IPS-15b (cell line): ENCODE data around the gene ZNF425.
"Not testable (repeated sequence)": the region's sequence is repeated elsewhere in the genome, so short reads cannot be mapped to it uniquely, and the experiment has no call there.

Experiments
- H3K27me3 ChIP-seq: one replicate; pipeline ENCODE4 v1.6.1; 2013; ENCODE audit warnings: low read length; ENCODE audit not compliant: control insufficient read depth, insufficient read depth
- H3K36me3 ChIP-seq: one replicate; pipeline ENCODE4 v1.6.1; 2013; ENCODE audit warnings: low read length; ENCODE audit not compliant: control insufficient read depth, insufficient read depth
- H3K4me1 ChIP-seq: one replicate; pipeline ENCODE4 v1.6.1; 2013; ENCODE audit warnings: mild to moderate bottlenecking, low read length; ENCODE audit not compliant: control insufficient read depth, insufficient read depth
- H3K4me3 ChIP-seq: one replicate; pipeline ENCODE4 v1.5.1; 2013; ENCODE audit warnings: low read depth, low read length
- H3K9ac ChIP-seq: one replicate; pipeline ENCODE4 v1.6.1; 2013; ENCODE audit warnings: low read depth, mild to moderate bottlenecking, low read length
- H3K9me3 ChIP-seq: one replicate; pipeline ENCODE4 v1.6.1; 2013; ENCODE audit warnings: mild to moderate bottlenecking, low read length; ENCODE audit not compliant: control insufficient read depth, insufficient read depth

ZNF425 gene

DNA sequence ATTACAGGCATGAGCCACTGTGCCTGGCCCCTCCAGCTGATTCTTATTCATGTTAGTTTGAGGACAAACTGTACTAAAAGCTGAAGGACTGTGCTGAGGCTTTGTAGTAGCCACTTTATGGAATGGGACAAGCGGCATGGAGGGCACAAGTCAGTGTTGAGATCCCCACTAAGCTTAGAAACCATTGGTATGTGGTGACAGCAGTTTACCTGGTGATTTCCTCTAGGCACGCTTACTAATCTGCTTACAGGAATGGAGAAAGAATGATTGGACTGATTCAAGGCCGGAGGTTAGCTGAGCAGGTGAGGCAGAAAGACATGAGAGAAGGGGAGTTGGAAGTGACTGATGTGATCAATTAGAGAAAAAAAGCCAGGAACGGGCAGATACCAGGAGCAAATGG, 24.9 kb upstream of the ZNF425 start:
- no peaks in the 10 kb centered on the region for H3K9me3 ChIP-seq
- peaks cover 10% of the 10 kb centered on the region for H3K4me1 ChIP-seq
- H3K27me3 ChIP-seq, result no peaks in the 10 kb centered on the region
- H3K4me3 ChIP-seq, result no peak overlapping the region
- H3K9ac ChIP-seq, result no peak overlapping the region
- H3K36me3 ChIP-seq, result peaks cover 23% of the 10 kb centered on the region

DNA sequence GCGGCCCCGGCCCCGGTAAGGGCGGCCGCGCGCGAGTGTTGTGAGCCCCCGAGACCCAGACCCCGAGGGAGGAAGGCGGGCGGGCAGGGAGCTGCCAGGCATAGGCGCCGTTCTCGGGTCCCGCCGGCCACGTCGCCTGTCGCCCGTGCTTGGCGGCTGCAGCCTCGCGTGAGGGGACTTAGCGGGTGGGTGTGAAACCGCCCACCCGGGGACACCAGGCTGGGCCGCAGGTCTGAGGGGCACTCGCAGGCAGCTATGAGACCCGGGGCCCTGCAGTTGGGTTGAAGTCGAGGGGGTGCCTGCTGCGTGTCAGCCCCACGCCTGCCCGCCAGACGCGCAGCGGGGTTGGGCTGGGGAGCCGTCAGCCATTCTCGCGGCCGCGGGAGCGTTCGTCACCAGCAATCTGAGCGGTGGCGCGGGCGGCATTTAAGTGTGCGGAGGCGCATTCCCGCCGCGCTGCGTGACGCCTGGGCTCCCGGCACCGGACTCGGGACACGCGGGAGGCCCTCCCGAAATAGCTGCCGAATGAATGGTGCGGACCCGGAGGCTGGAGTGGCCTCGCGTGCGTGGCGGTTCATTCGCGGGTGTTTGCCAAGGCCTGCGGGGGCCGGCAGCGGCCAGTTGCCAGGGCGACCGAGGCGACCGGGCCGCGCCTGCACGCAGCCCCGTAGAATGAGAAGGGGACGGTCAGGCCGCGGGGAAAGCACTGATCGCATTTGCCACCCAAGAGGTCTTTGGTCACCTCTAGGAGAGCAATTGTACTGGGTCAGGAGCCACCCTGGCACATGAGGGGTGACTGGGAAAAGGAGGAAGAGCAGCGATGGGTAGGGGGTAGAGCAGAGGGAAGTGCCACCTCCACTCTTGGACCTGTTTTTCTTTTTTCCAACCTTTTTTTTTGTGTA, 21.9 kb upstream of the ZNF425 start:
- Histone ChIP-seq H3K9ac (peak overlapping the region; percentile 98), H3K4me1 (peaks cover 23% of the 10 kb centered on the region), H3K36me3 (peaks cover 3% of the 10 kb centered on the region), H3K4me3 (peak overlapping the region; percentile 95), H3K27me3 (no peaks in the 10 kb centered on the region), H3K9me3 (no peaks in the 10 kb centered on the region)

DNA sequence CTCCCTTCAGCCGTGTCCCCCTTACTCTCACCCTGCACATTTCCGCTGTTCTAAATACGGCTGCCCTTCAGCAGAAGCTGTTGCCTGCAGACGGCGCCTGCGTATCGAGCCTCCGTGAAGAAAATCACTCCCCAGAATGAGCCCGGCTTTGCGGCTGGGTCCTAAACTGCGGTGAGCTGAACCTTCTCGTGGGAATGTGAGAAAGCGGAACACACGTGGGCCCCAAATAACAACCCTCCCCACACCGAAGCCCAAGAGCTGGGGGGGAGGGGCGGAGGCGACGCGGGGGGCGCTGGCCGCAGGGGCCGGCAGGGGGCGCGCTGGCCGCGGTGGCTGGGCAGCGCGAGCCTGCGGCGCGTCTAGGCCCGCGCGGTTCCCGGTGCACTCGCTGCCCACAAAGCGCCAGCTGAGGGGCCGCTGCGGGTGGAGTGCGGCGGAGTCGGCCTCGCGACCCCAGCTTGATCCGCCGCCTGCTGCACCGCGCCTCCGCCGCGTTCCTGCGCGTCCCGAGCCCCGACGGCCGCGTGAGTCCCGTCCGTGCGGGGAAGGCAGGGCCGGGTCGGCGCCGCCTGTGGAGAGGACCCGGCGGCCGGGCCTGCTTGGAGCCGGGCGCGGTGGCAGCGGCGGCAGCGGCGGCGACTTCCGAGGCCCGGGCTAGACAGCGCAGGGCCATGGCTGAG, 21.1 kb upstream of the ZNF425 start, which contains the start of gene ZNF398:
Gene ZNF398, plus strand, starts transcription at position 382 of the 680 bp plus-strand sequence. Its CDS starts 290 bp downstream, at position 672.
- Histone ChIP-seq H3K9me3 (no peaks in the 10 kb centered on the region), H3K4me1 (peaks cover 23% of the 10 kb centered on the region), H3K9ac (peak within 1 kb of the TSS; percentile 98), H3K4me3 (peak within 1 kb of the TSS; percentile 95), H3K27me3 (no peaks in the 10 kb centered on the region), H3K36me3 (peaks cover 3% of the 10 kb centered on the region)

DNA sequence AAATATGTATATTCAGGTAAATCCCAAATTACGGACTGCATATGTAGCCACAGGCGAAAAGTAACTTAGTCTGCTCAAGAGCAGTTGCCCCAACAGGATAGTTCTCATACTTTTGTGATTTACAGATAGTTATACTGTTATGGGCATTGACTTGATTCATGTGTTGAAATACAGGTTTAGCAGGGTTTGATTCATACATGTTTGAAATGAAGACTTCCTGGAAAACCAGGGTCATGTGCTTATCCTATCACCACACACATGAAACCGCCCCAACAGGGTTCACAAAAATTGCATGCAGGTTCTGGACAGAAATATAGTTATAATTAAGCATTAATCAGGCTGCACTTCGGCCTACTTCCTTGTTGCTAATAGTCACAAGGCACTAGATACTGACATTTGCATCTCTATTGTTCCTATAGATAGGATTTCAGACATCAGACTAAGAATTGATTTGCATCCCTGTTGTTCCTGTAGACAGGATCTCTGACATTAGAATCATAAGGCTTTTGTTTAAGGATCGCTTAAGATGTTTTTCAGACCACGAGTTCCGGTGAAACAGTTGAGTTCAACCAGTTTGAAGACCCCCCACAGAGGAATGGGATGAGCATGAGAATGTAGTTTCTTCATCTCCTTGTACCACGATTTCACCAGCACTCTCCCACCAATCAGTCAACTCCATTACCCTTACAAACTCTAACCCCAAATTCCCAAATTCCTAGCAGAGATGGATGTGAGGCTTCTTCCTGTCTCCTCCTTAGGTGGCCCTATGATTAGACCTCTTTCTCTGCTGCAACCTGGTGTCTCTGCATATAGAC, 19.1 kb upstream of the ZNF425 start:
- Histone ChIP-seq H3K9me3 (no peaks in the 10 kb centered on the region), H3K4me1 (peaks cover 17% of the 10 kb centered on the region), H3K9ac (peak overlapping the region; percentile 97), H3K4me3 (peak overlapping the region; percentile 95), H3K27me3 (no peaks in the 10 kb centered on the region), H3K36me3 (peaks cover 3% of the 10 kb centered on the region)

GRCh38 chr7:149144436-149144922, 18.4 kb upstream of the ZNF425 start:
- not testable (repeated sequence) for H3K9me3 ChIP-seq, H3K27me3 ChIP-seq, H3K36me3 ChIP-seq
- Histone ChIP-seq H3K4me1 (peaks cover 13% of the 10 kb centered on the region), H3K9ac (peak overlapping the region; percentile 48), H3K4me3 (peak overlapping the region; percentile 41)

GRCh38 chr7:149141893-149142292, 15.8 kb upstream of the ZNF425 start:
- no peaks in the 10 kb centered on the region for H3K9me3 ChIP-seq
- no peak overlapping the region for H3K9ac ChIP-seq
- H3K4me1 ChIP-seq, result peaks cover 13% of the 10 kb centered on the region
- no peaks in the 10 kb centered on the region for H3K36me3 ChIP-seq
- no peak overlapping the region for H3K4me3 ChIP-seq
- no peaks in the 10 kb centered on the region for H3K27me3 ChIP-seq

DNA sequence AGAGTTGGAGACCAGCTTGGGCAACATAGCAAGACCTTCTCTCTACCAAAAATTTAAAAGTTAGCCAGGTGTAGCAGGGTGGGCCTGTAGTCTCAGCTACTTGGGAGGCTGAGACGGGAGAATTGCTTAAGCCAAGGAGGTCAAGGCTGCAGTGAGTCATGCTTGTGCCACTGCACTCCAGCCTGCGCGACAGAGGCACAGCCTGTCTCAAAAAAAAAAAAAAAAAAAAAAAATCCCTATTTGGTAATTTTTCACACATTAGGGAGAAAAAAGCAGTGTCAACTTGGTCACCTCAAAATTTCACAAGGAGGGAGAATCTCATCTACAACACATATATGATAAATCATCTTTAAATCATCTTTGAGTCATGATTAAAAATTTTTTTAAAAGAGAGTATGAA, 14.7 kb upstream of the ZNF425 start:
- no peak overlapping the region for H3K9ac ChIP-seq
- H3K4me1 ChIP-seq, result peaks cover 13% of the 10 kb centered on the region
- no peak overlapping the region for H3K4me3 ChIP-seq
- H3K36me3 ChIP-seq, result no peaks in the 10 kb centered on the region
- H3K27me3 ChIP-seq, result no peaks in the 10 kb centered on the region
- H3K9me3 ChIP-seq, result no peaks in the 10 kb centered on the region

- H3K36me3 ChIP-seq, result peaks cover 2% of the 10 kb centered on the region
- no peaks in the 10 kb centered on the region for H3K9me3 ChIP-seq
- no peak overlapping the region for H3K9ac ChIP-seq
- no peak overlapping the region for H3K4me3 ChIP-seq
- H3K27me3 ChIP-seq, result no peaks in the 10 kb centered on the region
- H3K4me1 ChIP-seq, result no peaks in the 10 kb centered on the region
These were observed 10.0 kb upstream of the ZNF425 start for GRCh38 chr7:149136118-149136517.

DNA sequence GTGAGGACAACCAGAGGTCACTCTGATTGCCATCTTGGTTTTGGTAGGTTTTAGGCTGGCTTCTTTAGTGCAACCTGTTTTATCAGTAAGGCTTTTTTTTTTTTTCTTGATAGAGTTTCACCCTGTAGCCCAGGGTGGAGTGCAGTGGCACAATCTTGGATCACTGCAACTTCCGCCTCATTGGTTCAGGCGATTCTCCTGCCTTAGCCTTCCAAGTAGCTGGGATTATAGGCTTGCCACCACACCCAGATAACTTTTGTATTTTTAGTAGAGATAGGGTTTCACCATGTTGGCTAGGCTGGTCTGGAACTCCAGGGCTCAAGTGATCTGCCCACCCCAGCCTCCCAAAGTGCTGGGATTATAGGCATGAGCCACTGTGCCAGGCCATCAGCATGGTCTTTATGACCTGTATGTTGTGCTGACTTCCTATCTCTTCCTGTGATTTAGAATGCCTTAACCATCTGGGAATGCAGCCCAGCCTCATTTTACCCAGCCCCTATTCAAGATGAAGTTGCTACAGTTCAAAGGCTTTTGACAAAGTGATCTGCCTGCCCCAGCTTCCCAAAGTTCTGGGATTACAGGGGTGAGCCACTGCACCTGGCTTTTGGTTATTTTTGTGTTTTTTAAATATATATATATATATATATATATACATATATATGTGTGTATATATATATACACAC, 7.0 kb upstream of the ZNF425 start:
- Histone ChIP-seq H3K9me3 (no peaks in the 10 kb centered on the region), H3K4me3 (no peak overlapping the region), H3K27me3 (no peaks in the 10 kb centered on the region), H3K36me3 (peaks cover 5% of the 10 kb centered on the region), H3K9ac (no peak overlapping the region), H3K4me1 (no peaks in the 10 kb centered on the region)

- Histone ChIP-seq H3K36me3 (peaks cover 11% of the 10 kb centered on the region), H3K4me1 (peaks cover 5% of the 10 kb centered on the region), H3K9ac (no peak overlapping the region), H3K27me3 (no peaks in the 10 kb centered on the region), H3K4me3 (no peak overlapping the region), H3K9me3 (no peaks in the 10 kb centered on the region)
These were observed 4.6 kb upstream of the ZNF425 start for GRCh38 chr7:149130572-149131198.
